ENCODE measurements around the gene CPZ.

Gene CPZ

GRCh38 chr4:8664031-8664805 is 71.7 kb downstream of the CPZ start:
- Histone ChIP-seq H3K4me3 (ENCODE audit: severe bottlenecking) (no peak overlapping the region), H3K27ac (ENCODE audit: poor library complexity, severe bottlenecking) (no peak overlapping the region), H3K9me3 (ENCODE audit: severe bottlenecking) (no peaks in the 10 kb centered on the region), H3K4me1 (ENCODE audit: insufficient read depth, poor library complexity, severe bottlenecking) (no peaks in the 10 kb centered on the region), H3K36me3 (ENCODE audit: low read depth) (no peaks in the 10 kb centered on the region), H3K27me3 (ENCODE audit: insufficient read depth, poor library complexity, severe bottlenecking) (peaks cover 45% of the 10 kb centered on the region)
- no peak for TF ChIP-seq CTCF (IDR thresholded peaks at IDR 0.05; ENCODE audit: poor library complexity, severe bottlenecking)
- DNase-seq (ENCODE audit: low spot score), result peak; percentile 30
- no peak for ATAC-seq (ENCODE audit: low read depth)

- Histone ChIP-seq H3K27me3 (ENCODE audit: insufficient read depth, poor library complexity, severe bottlenecking) (peaks cover 51% of the 10 kb centered on the region), H3K9me3 (ENCODE audit: severe bottlenecking) (no peaks in the 10 kb centered on the region), H3K27ac (ENCODE audit: poor library complexity, severe bottlenecking) (no peak overlapping the region), H3K36me3 (ENCODE audit: low read depth) (no peaks in the 10 kb centered on the region), H3K4me1 (ENCODE audit: insufficient read depth, poor library complexity, severe bottlenecking) (no peaks in the 10 kb centered on the region), H3K4me3 (ENCODE audit: severe bottlenecking) (no peak overlapping the region)
- DNase-seq (ENCODE audit: low spot score) (peak; percentile 13), ATAC-seq (ENCODE audit: low read depth) (no peak)
- no peak for TF ChIP-seq CTCF (IDR thresholded peaks at IDR 0.05; ENCODE audit: poor library complexity, severe bottlenecking)
These were observed 72.4 kb downstream of the CPZ start for GRCh38 chr4:8664976-8665375.

GRCh38 chr4:8665406-8666360 is 73.1 kb downstream of the CPZ start:
- no peak overlapping the region for H3K27ac ChIP-seq (ENCODE audit: poor library complexity, severe bottlenecking)
- peaks cover 46% of the 10 kb centered on the region for H3K27me3 ChIP-seq (ENCODE audit: insufficient read depth, poor library complexity, severe bottlenecking)
- no peak overlapping the region for H3K4me3 ChIP-seq (ENCODE audit: severe bottlenecking)
- ATAC-seq (ENCODE audit: low read depth) (peak; percentile 75), DNase-seq (ENCODE audit: low spot score) (peak; percentile 30)
- H3K36me3 ChIP-seq (ENCODE audit: low read depth), result no peaks in the 10 kb centered on the region
- H3K9me3 ChIP-seq (ENCODE audit: severe bottlenecking), result no peaks in the 10 kb centered on the region
- TF ChIP-seq CTCF (IDR thresholded peaks at IDR 0.05; ENCODE audit: poor library complexity, severe bottlenecking), result no peak
- H3K4me1 ChIP-seq (ENCODE audit: insufficient read depth, poor library complexity, severe bottlenecking), result no peaks in the 10 kb centered on the region

- H3K27ac ChIP-seq (ENCODE audit: poor library complexity, severe bottlenecking), result no peak overlapping the region
- no peak for TF ChIP-seq CTCF (IDR thresholded peaks at IDR 0.05; ENCODE audit: poor library complexity, severe bottlenecking)
- H3K36me3 ChIP-seq (ENCODE audit: low read depth), result no peaks in the 10 kb centered on the region
- ATAC-seq (ENCODE audit: low read depth) (no peak), DNase-seq (ENCODE audit: low spot score) (peak; percentile 15)
- no peak overlapping the region for H3K4me3 ChIP-seq (ENCODE audit: severe bottlenecking)
- no peaks in the 10 kb centered on the region for H3K4me1 ChIP-seq (ENCODE audit: insufficient read depth, poor library complexity, severe bottlenecking)
- H3K9me3 ChIP-seq (ENCODE audit: severe bottlenecking), result no peaks in the 10 kb centered on the region
- peaks cover 48% of the 10 kb centered on the region for H3K27me3 ChIP-seq (ENCODE audit: insufficient read depth, poor library complexity, severe bottlenecking)
These were observed 74.0 kb downstream of the CPZ start for GRCh38 chr4:8666581-8666980.
